ENCODE results near the gene MEGF6. TPM values are rescaled to one million over a fixed set of nuclear protein-coding genes. Genes with fewer than 3 reads are reported as not detected.

MEGF6 gene
- total and polyA plus RNA-seq, 4 donors: 17.7 to 54.2 (median 48.2) TPM

GRCh38 chr1:3459051-3459908, 152.0 kb downstream of the MEGF6 start:
- Histone ChIP-seq H3K36me3 (ENCODE audit: control insufficient read depth in 4 of 4, insufficient read depth in 4 of 4, low read length in 4 of 4) (no peaks in the 10 kb centered on the region), H3K27me3 (ENCODE audit: control insufficient read depth in 3 of 3, insufficient read depth in 3 of 3, low read length in 2 of 3) (no peaks in the 10 kb centered on the region), H3K9ac (ENCODE audit: insufficient read depth in 1 of 2, low read length in 2 of 2) (no peak overlapping the region), H3K9me3 (ENCODE audit: control insufficient read depth in 4 of 4, insufficient read depth in 3 of 4, low read length in 3 of 4) (no peaks in the 10 kb centered on the region), H3K4me1 (ENCODE audit: control insufficient read depth in 5 of 5, insufficient read depth in 5 of 5, low read length in 5 of 5) (peaks cover 0 to 14% (median 4%) of the 10 kb centered on the region in 5 donors), H3K27ac (ENCODE audit: low read depth in 1 of 2, low read length in 1 of 2) (no peak overlapping the region), H3K4me3 (no peak overlapping the region)
- ATAC-seq (ENCODE audit: insufficient read depth, low FRiP score): no peak
- 90 to 91% methylated on average over 24 of the region's 24 CpGs for WGBS, 2 donors
- TF ChIP-seq CTCF (IDR thresholded peaks at IDR 0.05; ENCODE audit: control extremely low read depth, extremely low read depth): no peak
- peak in 1 of 3 donors; percentile 12 for DNase-seq

DNA sequence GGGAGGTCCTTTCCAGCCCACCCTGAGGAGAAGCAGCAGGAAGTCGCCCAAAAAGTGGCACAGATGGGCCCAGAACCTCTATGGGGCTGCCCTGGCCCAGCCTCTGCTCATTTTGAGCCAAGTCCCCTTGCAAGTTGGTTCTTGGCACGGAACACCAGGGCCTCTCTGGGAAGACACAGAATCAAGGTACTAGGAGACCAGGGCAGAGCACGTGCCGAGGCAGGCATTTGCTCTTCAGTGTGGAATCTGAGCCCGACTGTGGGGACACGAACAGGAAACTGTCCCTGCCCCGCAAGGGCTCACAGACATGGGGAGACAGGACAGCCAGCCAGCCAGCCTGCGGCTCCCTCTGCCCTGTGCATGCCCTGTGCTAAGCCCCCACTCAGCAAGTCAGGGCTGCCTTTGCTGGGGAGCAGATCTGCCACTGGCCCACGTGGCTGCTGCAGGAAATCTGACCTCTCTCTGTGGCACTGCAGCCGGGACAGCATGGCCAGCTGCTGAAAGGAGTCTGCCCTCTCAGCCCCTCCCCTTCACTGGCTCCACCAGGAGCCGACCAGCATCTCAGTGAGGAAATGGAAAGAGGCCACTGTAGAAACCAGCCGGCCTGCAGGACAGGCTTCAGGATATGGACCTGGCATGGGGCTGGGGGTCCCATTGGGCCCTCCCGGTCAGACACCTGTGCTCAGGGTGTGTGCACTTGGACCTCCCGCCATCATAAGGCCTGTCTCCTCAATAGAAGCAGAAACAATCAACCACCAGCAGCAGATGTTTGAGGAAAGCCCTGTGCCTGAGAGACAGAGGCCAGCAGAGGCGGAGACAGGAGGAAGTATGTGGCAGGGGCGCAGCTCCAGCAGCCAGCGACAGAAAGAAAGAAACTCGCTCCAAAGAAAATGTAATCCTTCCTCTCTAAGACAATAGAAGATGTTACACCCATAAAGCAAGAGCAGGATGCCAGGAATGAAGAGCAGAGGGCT, 153.1 kb downstream of the MEGF6 start:
- H3K4me1 ChIP-seq (ENCODE audit: control insufficient read depth in 5 of 5, insufficient read depth in 5 of 5, low read length in 5 of 5): peaks cover 0 to 17% (median 7%) of the 10 kb centered on the region in 5 donors
- 41 to 43% methylated on average over 18 of the region's 18 CpGs for WGBS, 2 donors
- no peaks in the 10 kb centered on the region for H3K36me3 ChIP-seq (ENCODE audit: control insufficient read depth in 4 of 4, insufficient read depth in 4 of 4, low read length in 4 of 4)
- TF ChIP-seq CTCF (IDR thresholded peaks at IDR 0.05; ENCODE audit: control extremely low read depth, extremely low read depth): no peak
- peak in 1 of 3 donors; percentile 11 for DNase-seq
- no peak overlapping the region for H3K27ac ChIP-seq (ENCODE audit: low read depth in 1 of 2, low read length in 1 of 2)
- H3K9me3 ChIP-seq (ENCODE audit: control insufficient read depth in 4 of 4, insufficient read depth in 3 of 4, low read length in 3 of 4): no peaks in the 10 kb centered on the region
- H3K9ac ChIP-seq (ENCODE audit: insufficient read depth in 1 of 2, low read length in 2 of 2): no peak overlapping the region
- no peak for ATAC-seq (ENCODE audit: insufficient read depth, low FRiP score)
- H3K4me3 ChIP-seq: no peak overlapping the region
- peaks cover 0 to 3% (median 0%) of the 10 kb centered on the region in 3 donors for H3K27me3 ChIP-seq (ENCODE audit: control insufficient read depth in 3 of 3, insufficient read depth in 3 of 3, low read length in 2 of 3)

GRCh38 chr1:3456964-3457909, 154.1 kb downstream of the MEGF6 start:
- H3K9ac ChIP-seq (ENCODE audit: insufficient read depth in 1 of 2, low read length in 2 of 2): no peak overlapping the region
- DNase-seq: no peak
- no peak overlapping the region for H3K4me3 ChIP-seq

More at GRCh38 chr1:3456964-3457909, 154.1 kb downstream of the MEGF6 start:
- Histone ChIP-seq H3K36me3 (ENCODE audit: control insufficient read depth in 4 of 4, insufficient read depth in 4 of 4, low read length in 4 of 4) (no peaks in the 10 kb centered on the region), H3K4me1 (ENCODE audit: control insufficient read depth in 5 of 5, insufficient read depth in 5 of 5, low read length in 5 of 5) (peaks cover 0 to 17% (median 7%) of the 10 kb centered on the region in 5 donors), H3K27me3 (ENCODE audit: control insufficient read depth in 3 of 3, insufficient read depth in 3 of 3, low read length in 2 of 3) (peaks cover 0 to 3% (median 0%) of the 10 kb centered on the region in 3 donors), H3K27ac (ENCODE audit: low read depth in 1 of 2, low read length in 1 of 2) (peak overlapping the region in 1 of 2 donors; percentile 15), H3K9me3 (ENCODE audit: control insufficient read depth in 4 of 4, insufficient read depth in 3 of 4, low read length in 3 of 4) (no peaks in the 10 kb centered on the region)
- no peak for TF ChIP-seq CTCF (IDR thresholded peaks at IDR 0.05; ENCODE audit: control extremely low read depth, extremely low read depth)
- WGBS, 2 donors: 86 to 88% methylated on average over 27 to 29 of the region's 29 CpGs
- no peak for ATAC-seq (ENCODE audit: insufficient read depth, low FRiP score)
